Neural progenitor cell (in vitro differentiated cells): ENCODE results near the gene CEP68. TPM values are rescaled to one million over a fixed set of nuclear protein-coding genes. Genes with fewer than 3 reads are reported as not detected.

Experiments used
- DNase-seq: peaks from one replicate; pipeline ENCODE4 v3.0.0-alpha.2; 2016; ENCODE audit warnings: low spot score
- H2AFZ ChIP-seq: fragments of 200-600 bp; sonication (generic); replicated peaks from 2 replicates; pipeline ENCODE4 v1.6.1; 2016; ENCODE audit warnings: antibody characterized with exemption
- H3F3A ChIP-seq: fragments of 200-600 bp; sonication (generic); 2 replicates; pipeline ENCODE4 v1.6.1; 2016; ENCODE audit warnings: antibody characterized with exemption, low read depth
- H3K27ac ChIP-seq: fragments of 200-600 bp; sonication (generic); 2 replicates; pipeline ENCODE4 v1.5.1; 2016; ENCODE audit warnings: mild to moderate bottlenecking
- H3K27me3 ChIP-seq: fragments of 200-600 bp; sonication (generic); 2 replicates; pipeline ENCODE4 v1.6.1; 2016; ENCODE audit warnings: mild to moderate bottlenecking, moderate library complexity
- H3K36me3 ChIP-seq: fragments of 200-600 bp; sonication (generic); 2 replicates; pipeline ENCODE4 v1.5.1; 2016
- H3K4me1 ChIP-seq: fragments of 200-600 bp; sonication (generic); 2 replicates; pipeline ENCODE4 v1.6.1; 2016; ENCODE audit warnings: mixed run types
- H3K4me2 ChIP-seq: fragments of 200-600 bp; sonication (generic); 2 replicates; pipeline ENCODE4 v1.6.1; 2016
- H3K4me3 ChIP-seq: fragments of 200-600 bp; sonication (generic); 2 replicates; pipeline ENCODE4 v1.5.1; 2016
- H3K79me2 ChIP-seq: fragments of 200-600 bp; sonication (generic); 2 replicates; pipeline ENCODE4 v1.6.1; 2016; ENCODE audit warnings: low read depth
- H3K9ac ChIP-seq: fragments of 200-600 bp; sonication (generic); 2 replicates; pipeline ENCODE4 v1.6.1; 2016
- H3K9me3 ChIP-seq: fragments of 200-600 bp; sonication (generic); 2 replicates; pipeline ENCODE4 v1.5.1; 2016; ENCODE audit warnings: low read depth
- H4K20me1 ChIP-seq: fragments of 200-600 bp; sonication (generic); 2 replicates; pipeline ENCODE4 v1.6.1; 2016; ENCODE audit warnings: low read depth
- H3K27ac Mint-ChIP-seq: 3 replicates; pipeline ENCODE4 v1.8.0; 2021; ENCODE audit warnings: mixed read lengths
- H3K27me3 Mint-ChIP-seq: 2 replicates; pipeline ENCODE4 v1.8.0; 2022; ENCODE audit warnings: low read depth, mild to moderate bottlenecking, inconsistent platforms, moderate library complexity, mixed read lengths; ENCODE audit not compliant: insufficient read depth
- H3K36me3 Mint-ChIP-seq: 3 replicates; pipeline ENCODE4 v1.8.0; 2021; ENCODE audit warnings: mixed read lengths
- H3K4me1 Mint-ChIP-seq: 3 replicates; pipeline ENCODE4 v1.8.0; 2021; ENCODE audit warnings: mixed read lengths
- H3K4me3 Mint-ChIP-seq: 3 replicates; pipeline ENCODE4 v1.8.0; 2021; ENCODE audit warnings: mild to moderate bottlenecking, moderate library complexity, mixed read lengths
- H3K9me3 Mint-ChIP-seq: 3 replicates; pipeline ENCODE4 v1.8.0; 2020; ENCODE audit warnings: mixed read lengths
- EZH2 ChIP-seq: fragments of 200-600 bp; sonication (generic); IDR thresholded peaks from 2 replicates; pipeline ENCODE4 v1.6.1; 2017; ENCODE audit warnings: antibody characterized with exemption, mild to moderate bottlenecking, moderate library complexity
- EZH2phosphoT487 ChIP-seq: fragments of 200-600 bp; sonication (generic); IDR thresholded peaks from 2 replicates; pipeline ENCODE4 v1.6.1; 2017; ENCODE audit warnings: antibody characterized with exemption
- total RNA-seq: library from RNA; depleted of rRNA; stranded (reverse); fragments of >200 nt; gene quantifications from 2 replicates; pipeline ENCODE4 v1.2.3, GENCODE V29; 2015; ENCODE audit warnings: low replicate concordance
- TF ChIP-seq, protein P1 (sequence below): fragments of 200-600 bp; sonication (generic); IDR thresholded peaks from 2 replicates; pipeline ENCODE4 v1.5.1; 2017; ENCODE audit warnings: antibody characterized with exemption, mild to moderate bottlenecking

CEP68 gene
- total RNA-seq, 1 donor from 2014 or later, result 36.2 TPM

DNA sequence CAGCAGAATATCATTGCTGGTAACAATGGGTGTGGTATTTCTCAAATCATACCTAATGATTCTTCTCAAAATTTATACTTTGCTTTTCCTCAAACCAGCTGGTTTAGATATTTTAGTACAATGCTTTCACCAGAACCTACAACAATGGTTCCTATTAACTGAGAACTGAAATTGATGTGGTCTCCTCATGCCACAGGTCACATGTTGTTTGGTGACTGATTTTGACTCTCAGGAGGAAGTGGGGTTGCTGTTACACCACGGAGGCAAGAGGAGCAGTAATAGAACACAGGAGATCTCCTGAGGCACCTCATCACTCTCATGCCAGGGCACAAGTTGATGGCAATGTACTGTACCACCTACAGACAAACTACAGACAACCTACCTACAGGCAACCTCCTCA is 3.0 kb upstream of the CEP68 start:
- Histone ChIP-seq H3K9ac (no peak overlapping the region), H2AFZ (no peak overlapping the region), H3F3A (peaks cover 4% of the 10 kb centered on the region), H3K9me3 (no peaks in the 10 kb centered on the region), H3K4me3 (no peak overlapping the region), H3K27me3 (no peaks in the 10 kb centered on the region), H3K36me3 (no peaks in the 10 kb centered on the region), H3K4me1 (peaks cover 7% of the 10 kb centered on the region), H3K79me2 (peaks cover 28% of the 10 kb centered on the region), H4K20me1 (peaks cover 7% of the 10 kb centered on the region), H3K4me2 (no peak overlapping the region), H3K27ac (no peak overlapping the region)
- H3K4me1 Mint-ChIP-seq, result peaks cover 27% of the 10 kb centered on the region
- DNase-seq, result no peak
- H3K4me3 Mint-ChIP-seq, result no peak overlapping the region
- H3K27ac Mint-ChIP-seq, result no peak overlapping the region
- peaks cover 9% of the 10 kb centered on the region for H3K27me3 Mint-ChIP-seq
- H3K9me3 Mint-ChIP-seq, result peaks cover 9% of the 10 kb centered on the region
- peaks cover 7% of the 10 kb centered on the region for H3K36me3 Mint-ChIP-seq
- TF ChIP-seq EZH2, result no peak
- TF ChIP-seq, protein P1, sequence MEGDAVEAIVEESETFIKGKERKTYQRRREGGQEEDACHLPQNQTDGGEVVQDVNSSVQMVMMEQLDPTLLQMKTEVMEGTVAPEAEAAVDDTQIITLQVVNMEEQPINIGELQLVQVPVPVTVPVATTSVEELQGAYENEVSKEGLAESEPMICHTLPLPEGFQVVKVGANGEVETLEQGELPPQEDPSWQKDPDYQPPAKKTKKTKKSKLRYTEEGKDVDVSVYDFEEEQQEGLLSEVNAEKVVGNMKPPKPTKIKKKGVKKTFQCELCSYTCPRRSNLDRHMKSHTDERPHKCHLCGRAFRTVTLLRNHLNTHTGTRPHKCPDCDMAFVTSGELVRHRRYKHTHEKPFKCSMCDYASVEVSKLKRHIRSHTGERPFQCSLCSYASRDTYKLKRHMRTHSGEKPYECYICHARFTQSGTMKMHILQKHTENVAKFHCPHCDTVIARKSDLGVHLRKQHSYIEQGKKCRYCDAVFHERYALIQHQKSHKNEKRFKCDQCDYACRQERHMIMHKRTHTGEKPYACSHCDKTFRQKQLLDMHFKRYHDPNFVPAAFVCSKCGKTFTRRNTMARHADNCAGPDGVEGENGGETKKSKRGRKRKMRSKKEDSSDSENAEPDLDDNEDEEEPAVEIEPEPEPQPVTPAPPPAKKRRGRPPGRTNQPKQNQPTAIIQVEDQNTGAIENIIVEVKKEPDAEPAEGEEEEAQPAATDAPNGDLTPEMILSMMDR, result no peak
- no peak for TF ChIP-seq EZH2phosphoT487

DNA sequence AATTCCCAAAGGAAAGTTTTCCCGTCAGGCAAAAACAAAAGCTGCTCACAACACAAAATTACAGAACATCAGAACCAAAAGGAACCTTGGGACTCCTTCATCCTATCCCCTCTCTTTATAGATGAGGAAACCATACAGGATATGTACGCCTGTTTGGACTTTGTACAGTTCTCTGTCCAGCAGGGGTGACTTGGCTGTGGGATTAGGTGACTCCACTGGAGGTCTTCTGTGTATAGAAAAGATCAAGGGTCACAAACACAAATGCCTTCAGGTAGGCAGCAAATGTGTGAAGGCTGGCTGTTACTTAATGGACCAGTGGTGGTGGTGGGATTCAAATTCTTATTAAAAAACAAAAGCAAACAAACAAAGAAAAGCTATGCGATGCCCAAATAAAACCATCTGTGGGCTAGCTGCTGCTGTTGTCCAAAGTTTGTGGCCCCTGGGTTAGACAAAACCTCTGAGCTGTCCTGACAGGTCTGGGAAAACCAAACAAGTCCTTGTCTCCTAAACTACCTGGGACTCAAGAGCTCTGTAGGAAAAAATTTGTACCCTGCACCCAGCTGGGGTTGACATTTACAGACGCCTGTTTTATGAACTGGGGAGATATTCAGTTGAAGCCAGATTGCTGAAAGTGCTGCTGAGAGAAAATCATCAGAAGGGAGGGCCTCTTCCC is 1.3 kb upstream of the CEP68 start:
- Histone ChIP-seq H3F3A (peaks cover 4% of the 10 kb centered on the region), H2AFZ (no peak overlapping the region), H3K27ac (no peak overlapping the region), H3K79me2 (peaks cover 45% of the 10 kb centered on the region), H3K4me2 (peak overlapping the region; percentile 81), H3K9ac (no peak overlapping the region), H4K20me1 (peaks cover 22% of the 10 kb centered on the region), H3K27me3 (no peaks in the 10 kb centered on the region), H3K4me1 (peaks cover 14% of the 10 kb centered on the region), H3K9me3 (no peaks in the 10 kb centered on the region), H3K4me3 (peak overlapping the region; percentile 59), H3K36me3 (no peaks in the 10 kb centered on the region)
- Mint-ChIP-seq H3K36me3 (peaks cover 2% of the 10 kb centered on the region), H3K4me3 (peak overlapping the region; percentile 95), H3K9me3 (peaks cover 4% of the 10 kb centered on the region), H3K4me1 (peaks cover 35% of the 10 kb centered on the region), H3K27me3 (peaks cover 9% of the 10 kb centered on the region), H3K27ac (no peak overlapping the region)
- DNase-seq, result no peak
- no peak for TF ChIP-seq EZH2phosphoT487
- TF ChIP-seq EZH2, result no peak
- TF ChIP-seq, protein P1, result no peak

DNA sequence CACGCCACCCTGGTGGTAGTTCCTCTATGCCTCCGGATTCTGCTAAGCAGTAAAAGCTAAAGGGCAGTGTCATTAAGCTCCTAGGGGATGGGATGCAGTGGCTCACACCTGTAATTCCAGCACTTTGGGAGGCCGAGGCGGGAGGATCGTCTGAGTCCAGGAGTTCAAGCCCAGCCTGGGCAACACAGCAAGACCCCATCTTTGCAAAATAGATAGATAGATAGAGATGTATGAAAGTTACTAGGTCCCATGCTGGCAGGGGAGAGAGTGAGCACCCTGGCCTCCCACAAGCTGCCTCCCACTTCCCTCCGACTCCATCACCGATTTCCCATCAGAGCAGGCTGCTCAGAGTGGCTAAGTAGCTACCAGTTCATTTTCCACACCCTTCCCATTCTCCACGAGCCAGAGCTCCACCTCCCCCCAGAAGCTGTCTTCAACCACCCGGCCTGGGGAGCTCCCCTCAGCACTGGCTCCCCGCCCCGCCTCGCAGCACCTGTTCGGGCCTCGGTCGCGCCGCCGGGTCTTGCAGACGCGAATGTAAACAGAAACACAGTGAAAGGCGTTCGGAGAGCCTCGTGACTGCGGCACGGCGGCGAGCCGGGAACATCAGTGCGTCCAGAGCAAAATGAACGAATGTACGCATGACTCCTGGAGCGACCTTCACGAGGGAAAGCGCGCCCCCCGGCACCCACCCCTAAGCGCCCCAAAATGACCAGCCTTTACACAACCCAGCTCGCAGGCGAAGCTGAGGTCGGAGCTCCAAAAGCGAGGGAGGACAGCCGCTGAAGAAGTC is 598 bp upstream of the CEP68 start:
- Histone ChIP-seq H3K9ac (no peak overlapping the region), H2AFZ (peak overlapping the region; percentile 91), H3K27ac (no peak overlapping the region), H4K20me1 (peaks cover 30% of the 10 kb centered on the region), H3K4me3 (peak overlapping the region; percentile 59), H3K27me3 (no peaks in the 10 kb centered on the region), H3K36me3 (no peaks in the 10 kb centered on the region), H3F3A (peaks cover 4% of the 10 kb centered on the region), H3K4me1 (peaks cover 14% of the 10 kb centered on the region), H3K79me2 (peaks cover 52% of the 10 kb centered on the region), H3K4me2 (peak overlapping the region; percentile 81), H3K9me3 (no peaks in the 10 kb centered on the region)
- Mint-ChIP-seq H3K36me3 (peaks cover 2% of the 10 kb centered on the region), H3K27me3 (peaks cover 9% of the 10 kb centered on the region), H3K9me3 (peaks cover 4% of the 10 kb centered on the region), H3K27ac (no peak overlapping the region), H3K4me1 (peaks cover 35% of the 10 kb centered on the region), H3K4me3 (peak overlapping the region; percentile 95)
- DNase-seq, result no peak
- TF ChIP-seq EZH2phosphoT487 (no peak), EZH2 (no peak)
- TF ChIP-seq, protein P1, result no peak
